Tibial artery (tissue), 4 donors: ENCODE data around the gene COBLL1.

Experiments
- DNase-seq, 2 donors: peaks; one replicate each; pipeline ENCODE4 v3.0.0-alpha.2; 2019
- H3K27ac ChIP-seq, 2 donors: fragments of 200-600 bp; sonication (generic) in 1 of 2; 1 replicate in 1 of 2; 2 replicates in 1 of 2; pipeline ENCODE4 v1.5.1; 2018 to 2019; ENCODE audit warnings: mild to moderate bottlenecking in 1 of 2
- H3K27me3 ChIP-seq, 2 donors: fragments of 200-600 bp; sonication (generic) in 1 of 2; one replicate each; pipeline versions ENCODE4 v1.5.1 to v1.6.0; 2016 to 2019
- H3K36me3 ChIP-seq, 3 donors: fragments of 200-600 bp; sonication (generic) in 2 of 3; one replicate each; pipeline ENCODE4 v1.5.1; 2016 to 2019; ENCODE audit warnings: mild to moderate bottlenecking in 2 of 3
- H3K4me1 ChIP-seq, 4 donors: fragments of 200-600 bp; sonication (generic) in 2 of 4; 1 replicate in 3 of 4; 2 replicates in 1 of 4; pipeline ENCODE4 v1.5.1; 2016 to 2019
- H3K4me3 ChIP-seq, 2 donors: fragments of 200-600 bp; sonication (generic) in 1 of 2; 1 replicate in 1 of 2; 2 replicates in 1 of 2; pipeline ENCODE4 v1.5.1; 2018 to 2019; ENCODE audit warnings: mild to moderate bottlenecking in 2 of 2
- H3K9me3 ChIP-seq, 3 donors: fragments of 200-600 bp; sonication (generic) in 1 of 3; one replicate each; pipeline ENCODE4 v1.5.1; 2016 to 2019
- intact Hi-C: fragments of 100-400 bp; cut with DNase I; formaldehyde crosslinking; loops from one replicate; pipeline ENCODE4 v1.15.0; 2023; ENCODE audit warnings: low total_unique reads
- TF ChIP-seq, protein P1 (sequence below), 2 experiments: fragments of 200-600 bp in 1 of 2; fragments of 450-650 bp in 1 of 2; IDR thresholded peaks; one replicate each; pipeline ENCODE4 v1.5.1; 2017 to 2019; ENCODE audit warnings: antibody characterized with exemption in 2 of 2, mild to moderate bottlenecking in 1 of 2, moderate library complexity in 1 of 2

The COBLL1 gene

DNA sequence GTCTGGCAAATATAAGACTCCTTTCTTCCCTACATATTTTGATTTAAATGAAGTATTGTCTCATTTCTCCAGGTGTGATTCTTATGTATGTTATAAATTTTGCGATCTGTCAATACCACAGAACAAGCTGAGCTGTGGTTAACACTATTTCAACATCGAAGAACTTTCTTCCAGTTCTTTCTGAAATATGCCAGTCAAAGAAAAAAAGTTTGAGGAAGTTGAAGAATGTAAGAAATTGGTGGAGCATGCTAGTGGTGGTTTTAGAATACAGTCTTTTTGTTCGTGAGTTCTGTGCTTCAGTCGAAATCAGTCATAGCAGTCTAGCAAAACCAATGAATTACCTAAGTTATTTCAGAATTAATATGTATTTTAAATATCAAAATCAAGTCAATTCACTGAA is 8.6 kb upstream of the COBLL1 start:
- Histone ChIP-seq H3K27me3 (no peaks in the 10 kb centered on the region), H3K9me3 (no peaks in the 10 kb centered on the region), H3K4me3 (no peak overlapping the region), H3K36me3 (no peaks in the 10 kb centered on the region), H3K27ac (no peak overlapping the region), H3K4me1 (no peaks in the 10 kb centered on the region)
- TF ChIP-seq, protein P1, sequence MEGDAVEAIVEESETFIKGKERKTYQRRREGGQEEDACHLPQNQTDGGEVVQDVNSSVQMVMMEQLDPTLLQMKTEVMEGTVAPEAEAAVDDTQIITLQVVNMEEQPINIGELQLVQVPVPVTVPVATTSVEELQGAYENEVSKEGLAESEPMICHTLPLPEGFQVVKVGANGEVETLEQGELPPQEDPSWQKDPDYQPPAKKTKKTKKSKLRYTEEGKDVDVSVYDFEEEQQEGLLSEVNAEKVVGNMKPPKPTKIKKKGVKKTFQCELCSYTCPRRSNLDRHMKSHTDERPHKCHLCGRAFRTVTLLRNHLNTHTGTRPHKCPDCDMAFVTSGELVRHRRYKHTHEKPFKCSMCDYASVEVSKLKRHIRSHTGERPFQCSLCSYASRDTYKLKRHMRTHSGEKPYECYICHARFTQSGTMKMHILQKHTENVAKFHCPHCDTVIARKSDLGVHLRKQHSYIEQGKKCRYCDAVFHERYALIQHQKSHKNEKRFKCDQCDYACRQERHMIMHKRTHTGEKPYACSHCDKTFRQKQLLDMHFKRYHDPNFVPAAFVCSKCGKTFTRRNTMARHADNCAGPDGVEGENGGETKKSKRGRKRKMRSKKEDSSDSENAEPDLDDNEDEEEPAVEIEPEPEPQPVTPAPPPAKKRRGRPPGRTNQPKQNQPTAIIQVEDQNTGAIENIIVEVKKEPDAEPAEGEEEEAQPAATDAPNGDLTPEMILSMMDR (IDR thresholded peaks at IDR 0.05): no peak
- DNase-seq: no peak
- intact Hi-C loops: no loop called here

DNA sequence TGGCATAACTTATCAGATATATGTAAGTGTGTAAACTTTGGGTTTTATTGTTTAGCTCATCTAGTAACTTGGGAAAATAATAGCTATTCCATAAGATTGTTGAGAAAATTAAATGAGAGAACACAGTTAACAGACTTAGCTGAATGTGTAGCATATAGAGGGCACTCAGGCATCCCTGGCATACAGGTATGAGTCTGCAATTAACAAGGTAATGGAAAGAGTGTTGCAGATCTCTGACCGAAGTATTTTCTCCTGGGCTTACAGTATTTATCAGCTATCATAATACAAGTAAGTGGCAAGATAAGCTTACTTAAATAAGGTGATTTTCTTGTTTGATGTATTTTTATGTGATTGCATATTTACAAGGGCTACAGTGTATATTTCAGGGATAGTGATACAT is 7.9 kb upstream of the COBLL1 start:
- H3K4me3 ChIP-seq: no peak overlapping the region
- intact Hi-C loops: loop anchor here (5.0 to 10.0 kb wide), 2 partner anchors 65 to 73 kb away; no protein-coding TSS in a partner anchor
- H3K9me3 ChIP-seq: no peaks in the 10 kb centered on the region
- no peak for DNase-seq
- TF ChIP-seq, protein P1 (IDR thresholded peaks at IDR 0.05): no peak
- H3K27me3 ChIP-seq: no peaks in the 10 kb centered on the region
- H3K27ac ChIP-seq: no peak overlapping the region
- no peaks in the 10 kb centered on the region for H3K36me3 ChIP-seq
- H3K4me1 ChIP-seq: no peaks in the 10 kb centered on the region

DNA sequence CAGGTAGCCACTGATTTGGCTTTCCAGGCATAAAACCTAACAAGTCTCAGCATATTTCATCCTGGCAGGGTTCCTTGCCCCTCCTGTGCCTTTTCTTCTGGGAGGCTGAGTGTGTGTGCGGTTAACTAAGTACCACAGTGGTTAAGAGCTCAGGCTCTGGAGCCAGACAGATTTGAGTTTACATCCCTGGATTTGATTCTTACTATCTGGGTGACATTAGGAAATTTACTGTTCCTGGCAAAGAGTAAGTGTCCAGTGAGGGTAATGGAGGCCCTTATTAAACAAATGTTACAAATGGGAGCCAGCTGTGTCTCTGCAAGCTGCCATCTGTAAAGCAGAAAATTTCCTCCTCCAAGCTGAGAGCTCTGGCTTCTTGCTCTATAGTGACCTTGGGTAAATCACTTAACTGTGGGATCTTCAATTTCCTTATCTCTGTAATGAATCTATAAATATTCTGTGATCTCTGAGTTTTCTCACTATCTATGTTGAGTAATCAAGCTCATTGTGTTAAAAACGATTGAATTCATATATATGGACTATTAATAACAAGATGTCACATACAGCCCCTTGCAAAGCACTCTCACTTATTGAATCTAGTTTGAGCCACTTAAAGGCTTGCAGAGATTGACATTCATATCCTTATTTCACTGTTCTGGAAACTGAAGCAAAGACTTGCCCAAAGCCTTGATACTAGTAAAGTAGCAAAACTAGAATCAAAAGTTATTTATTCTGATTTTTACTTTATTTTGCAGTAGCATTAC is 6.5 kb upstream of the COBLL1 start:
- no peaks in the 10 kb centered on the region for H3K9me3 ChIP-seq
- no peak overlapping the region for H3K27ac ChIP-seq
- TF ChIP-seq, protein P1 (IDR thresholded peaks at IDR 0.05): no peak
- H3K27me3 ChIP-seq: no peaks in the 10 kb centered on the region
- no peak for DNase-seq
- intact Hi-C loops: loop anchor here (5.0 to 10.0 kb wide), 2 partner anchors 63 to 74 kb away; no protein-coding TSS in a partner anchor
- no peaks in the 10 kb centered on the region for H3K36me3 ChIP-seq
- H3K4me3 ChIP-seq: no peak overlapping the region
- no peaks in the 10 kb centered on the region for H3K4me1 ChIP-seq

DNA sequence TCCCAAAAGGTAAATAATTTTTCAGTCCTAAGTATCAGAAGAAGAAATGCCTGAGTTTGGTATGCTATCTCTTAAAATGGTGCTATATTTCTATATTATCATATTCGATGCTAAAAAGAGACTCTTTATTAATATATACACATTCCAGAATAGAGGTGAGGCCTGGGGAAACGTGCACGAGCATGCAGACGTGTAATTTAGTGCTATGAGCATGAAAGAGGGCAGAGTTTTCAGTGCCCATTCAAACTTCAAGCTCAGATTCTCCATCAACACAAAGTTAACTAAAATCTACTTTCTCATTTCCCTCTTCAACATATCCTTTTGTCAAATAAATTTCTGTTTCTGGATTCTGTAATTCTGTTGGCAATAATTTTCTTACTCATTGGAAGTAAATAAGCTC is 5.7 kb upstream of the COBLL1 start:
- no peaks in the 10 kb centered on the region for H3K36me3 ChIP-seq
- H3K9me3 ChIP-seq: no peaks in the 10 kb centered on the region
- no peaks in the 10 kb centered on the region for H3K27me3 ChIP-seq
- H3K27ac ChIP-seq: no peak overlapping the region
- no peak overlapping the region for H3K4me3 ChIP-seq
- intact Hi-C loops: loop anchor here (5.0 to 10.0 kb wide), 2 partner anchors 62 to 75 kb away; no protein-coding TSS in a partner anchor
- TF ChIP-seq, protein P1 (IDR thresholded peaks at IDR 0.05): no peak
- H3K4me1 ChIP-seq: peaks cover 0 to 7% (median 0%) of the 10 kb centered on the region in 4 donors
- no peak for DNase-seq

DNA sequence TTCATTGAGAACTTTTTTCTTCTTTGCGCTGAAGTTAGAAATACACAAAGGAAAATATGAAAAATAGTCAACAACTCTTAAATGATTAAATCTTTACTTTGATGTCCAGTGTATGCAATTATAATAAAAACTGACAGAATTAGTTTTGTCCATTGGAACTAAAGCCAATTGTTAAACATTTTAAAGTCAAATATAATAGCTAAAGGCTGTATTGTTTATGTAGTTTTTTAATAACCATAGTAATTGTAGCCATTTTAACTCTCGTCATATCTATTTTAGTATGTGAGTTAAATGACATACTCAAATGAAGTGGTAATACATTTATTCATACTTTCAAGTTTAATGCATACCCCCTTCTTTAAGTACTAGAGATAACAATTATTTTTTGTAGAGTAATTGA is 4.7 kb upstream of the COBLL1 start:
- no peak for DNase-seq
- Histone ChIP-seq H3K4me3 (no peak overlapping the region), H3K9me3 (no peaks in the 10 kb centered on the region), H3K27me3 (no peaks in the 10 kb centered on the region), H3K4me1 (peaks cover 0 to 9% (median 0%) of the 10 kb centered on the region in 4 donors), H3K27ac (no peak overlapping the region), H3K36me3 (no peaks in the 10 kb centered on the region)
- TF ChIP-seq, protein P1 (IDR thresholded peaks at IDR 0.05): no peak
- intact Hi-C loops: loop anchor here (5.0 to 10.0 kb wide), 2 partner anchors 61 to 76 kb away; no protein-coding TSS in a partner anchor
